H7 (cell line): Measurements from ENCODE around the gene GABBR2. TPM values are rescaled to one million over a fixed set of nuclear protein-coding genes. Genes with fewer than 3 reads are reported as not detected.
"Not testable (repeated sequence)": the region's sequence is repeated elsewhere in the genome, so short reads cannot be mapped to it uniquely, and the experiment has no call there.

ENCODE experiments used
- DNase-seq: peaks from one replicate; pipeline ENCODE4 v3.0.0; 2012
- H3K27me3 ChIP-seq: 2 replicates; pipeline ENCODE4 v1.6.0; 2011; ENCODE audit warnings: mild to moderate bottlenecking, low read length; ENCODE audit not compliant: control insufficient read depth, insufficient read depth
- H3K36me3 ChIP-seq: replicated peaks from 2 replicates; pipeline ENCODE4 v1.5.1; 2011; ENCODE audit warnings: low read length; ENCODE audit not compliant: control insufficient read depth, insufficient read depth
- H3K4me3 ChIP-seq: 2 replicates; pipeline ENCODE4 v1.5.1; 2011; ENCODE audit warnings: low read depth, mild to moderate bottlenecking, control low read depth, low read length, moderate library complexity; ENCODE audit not compliant: insufficient read depth
- total RNA-seq: library from RNA; depleted of rRNA; stranded (reverse); fragments of >200 nt; shearing (Covaris generic); gene quantifications from 2 replicates; pipeline ENCODE4 v1.2.3, GENCODE V29; 2014

Gene GABBR2
- total RNA-seq, 1 experiment from 2014 or later, result 0.66 TPM

- DNase-seq, result no peak
- no peak overlapping the region for H3K4me3 ChIP-seq
- H3K36me3 ChIP-seq, result no peaks in the 10 kb centered on the region
- H3K27me3 ChIP-seq, result no peaks in the 10 kb centered on the region
These were observed 190.2 kb downstream of the GABBR2 start for GRCh38 chr9:98518556-98518955.

GRCh38 chr9:98517761-98518160 lies 191.0 kb downstream of the GABBR2 start:
- DNase-seq, result no peak
- no peak overlapping the region for H3K4me3 ChIP-seq
- H3K27me3 ChIP-seq, result no peaks in the 10 kb centered on the region
- no peaks in the 10 kb centered on the region for H3K36me3 ChIP-seq

GRCh38 chr9:98516897-98517503 lies 191.7 kb downstream of the GABBR2 start:
- H3K4me3 ChIP-seq, result no peak overlapping the region
- DNase-seq, result no peak
- no peaks in the 10 kb centered on the region for H3K27me3 ChIP-seq
- no peaks in the 10 kb centered on the region for H3K36me3 ChIP-seq

- Histone ChIP-seq H3K36me3 (no peaks in the 10 kb centered on the region), H3K27me3 (no peaks in the 10 kb centered on the region), H3K4me3 (no peak overlapping the region)
- DNase-seq, result no peak
These were observed 192.4 kb downstream of the GABBR2 start for GRCh38 chr9:98516205-98516896.

GRCh38 chr9:98515506-98516204 lies 193.1 kb downstream of the GABBR2 start:
- Histone ChIP-seq H3K36me3 (no peaks in the 10 kb centered on the region), H3K4me3 (no peak overlapping the region), H3K27me3 (no peaks in the 10 kb centered on the region)
- DNase-seq, result no peak

- H3K27me3 ChIP-seq, result no peaks in the 10 kb centered on the region
- H3K4me3 ChIP-seq, result no peak overlapping the region
- no peak for DNase-seq
- H3K36me3 ChIP-seq, result no peaks in the 10 kb centered on the region
These were observed 193.9 kb downstream of the GABBR2 start for GRCh38 chr9:98514841-98515240.

GRCh38 chr9:98508217-98508919 lies 200.4 kb downstream of the GABBR2 start:
- H3K4me3 ChIP-seq, H3K27me3 ChIP-seq, H3K36me3 ChIP-seq, DNase-seq: not testable (repeated sequence)

- DNase-seq, result no peak
- Histone ChIP-seq H3K27me3 (no peaks in the 10 kb centered on the region; the same call in 1 of the 2 replicates), H3K4me3 (no peak overlapping the region), H3K36me3 (no peaks in the 10 kb centered on the region)
These were observed 202.2 kb downstream of the GABBR2 start for GRCh38 chr9:98506422-98507054.

- DNase-seq, result peak; percentile 54
- Histone ChIP-seq H3K27me3 (no peaks in the 10 kb centered on the region; the same call in 1 of the 2 replicates), H3K36me3 (no peaks in the 10 kb centered on the region), H3K4me3 (no peak overlapping the region)
These were observed 204.1 kb downstream of the GABBR2 start for GRCh38 chr9:98504298-98505282.

- no peaks in the 10 kb centered on the region for H3K36me3 ChIP-seq
- H3K4me3 ChIP-seq, result no peak overlapping the region
- no peak for DNase-seq
- H3K27me3 ChIP-seq, result no peaks in the 10 kb centered on the region; the same call in 1 of the 2 replicates
These were observed 204.9 kb downstream of the GABBR2 start for GRCh38 chr9:98503867-98504266.

GRCh38 chr9:98502976-98503325 lies 205.8 kb downstream of the GABBR2 start:
- no peaks in the 10 kb centered on the region for H3K36me3 ChIP-seq
- no peak overlapping the region for H3K4me3 ChIP-seq
- peak; percentile 53 for DNase-seq
- H3K27me3 ChIP-seq, result no peaks in the 10 kb centered on the region; the same call in 1 of the 2 replicates

GRCh38 chr9:98502311-98502975 lies 206.3 kb downstream of the GABBR2 start:
- H3K36me3 ChIP-seq, result no peaks in the 10 kb centered on the region
- H3K27me3 ChIP-seq, result no peaks in the 10 kb centered on the region; the same call in 1 of the 2 replicates
- no peak overlapping the region for H3K4me3 ChIP-seq
- DNase-seq, result no peak

GRCh38 chr9:98501819-98502218 lies 206.9 kb downstream of the GABBR2 start:
- no peak overlapping the region for H3K4me3 ChIP-seq
- H3K27me3 ChIP-seq, result no peaks in the 10 kb centered on the region; the same call in 1 of the 2 replicates
- no peaks in the 10 kb centered on the region for H3K36me3 ChIP-seq
- no peak for DNase-seq
